GM23248 (cell line): Measurements from ENCODE around the gene MTURN. TPM values are rescaled to one million over a fixed set of nuclear protein-coding genes. Genes with fewer than 3 reads are reported as not detected.
A peak's percentile ranks its signal among the peaks of the same experiment; 100 is the strongest.

Experiments
- DNase-seq: peaks from one replicate; pipeline ENCODE4 v3.0.0-alpha.2; 2015
- H2AFZ ChIP-seq: fragments of 200-600 bp; sonication (generic); 2 replicates; pipeline ENCODE4 v1.6.1; 2016; ENCODE audit warnings: antibody characterized with exemption
- H3F3A ChIP-seq: fragments of 200-600 bp; sonication (generic); 2 replicates; pipeline ENCODE4 v1.6.1; 2016; ENCODE audit warnings: mild to moderate bottlenecking, antibody characterized with exemption, mixed run types; ENCODE audit not compliant: insufficient read depth
- H3K27ac ChIP-seq: fragments of 200-600 bp; sonication (generic); 2 replicates; pipeline ENCODE4 v1.5.1; 2016; ENCODE audit warnings: mild to moderate bottlenecking
- H3K27me3 ChIP-seq: fragments of 200-600 bp; sonication (generic); replicated peaks from 2 replicates; pipeline ENCODE4 v1.6.1; 2016; ENCODE audit warnings: mild to moderate bottlenecking; ENCODE audit not compliant: insufficient read depth
- H3K36me3 ChIP-seq: fragments of 200-600 bp; sonication (generic); 2 replicates; pipeline ENCODE4 v1.6.1; 2016; ENCODE audit warnings: low read depth, mild to moderate bottlenecking
- H3K4me1 ChIP-seq: fragments of 200-600 bp; sonication (generic); 2 replicates; pipeline ENCODE4 v1.6.1; 2016; ENCODE audit warnings: mild to moderate bottlenecking; ENCODE audit not compliant: insufficient read depth
- H3K4me2 ChIP-seq: fragments of 200-600 bp; sonication (generic); one replicate; pipeline ENCODE4 v1.6.1; 2016; ENCODE audit warnings: mild to moderate bottlenecking; ENCODE audit not compliant: unreplicated experiment
- H3K4me3 ChIP-seq: fragments of 200-600 bp; sonication (generic); 2 replicates; pipeline ENCODE4 v1.5.1; 2016; ENCODE audit warnings: mild to moderate bottlenecking
- H3K79me2 ChIP-seq: fragments of 200-600 bp; sonication (generic); 2 replicates; pipeline ENCODE4 v1.6.1; 2016; ENCODE audit warnings: mild to moderate bottlenecking; ENCODE audit not compliant: insufficient read depth
- H3K9ac ChIP-seq: fragments of 200-600 bp; sonication (generic); 2 replicates; pipeline ENCODE4 v1.6.1; 2016; ENCODE audit warnings: mild to moderate bottlenecking
- H3K9me2 ChIP-seq: fragments of 200-600 bp; sonication (generic); 2 replicates; pipeline ENCODE4 v1.6.1; 2016; ENCODE audit warnings: mixed run types, mild to moderate bottlenecking, moderate library complexity; ENCODE audit not compliant: insufficient read depth
- H3K9me3 ChIP-seq: fragments of 200-600 bp; sonication (generic); one replicate; pipeline ENCODE4 v1.6.1; 2017; ENCODE audit warnings: low read depth
- H4K20me1 ChIP-seq: fragments of 200-600 bp; sonication (generic); 2 replicates; pipeline ENCODE4 v1.6.0; 2016; ENCODE audit not compliant: insufficient read depth
- EZH2 ChIP-seq: fragments of 200-600 bp; sonication (generic); IDR thresholded peaks from 2 replicates; pipeline ENCODE4 v1.6.1; 2018; ENCODE audit warnings: antibody characterized with exemption, mild to moderate bottlenecking; ENCODE audit not compliant: insufficient read depth, poor library complexity, severe bottlenecking
- EZH2phosphoT487 ChIP-seq: fragments of 200-600 bp; sonication (generic); IDR thresholded peaks from 2 replicates; pipeline ENCODE4 v1.6.1; 2018; ENCODE audit warnings: antibody characterized with exemption, moderate library complexity, mild to moderate bottlenecking, low read depth; ENCODE audit not compliant: insufficient read depth
- WGBS, 2 experiments: methylation state at CpG; one replicate each; pipeline ENCODE4 v1.1.6; 2015 to 2017; ENCODE audit warnings: low lambda C conversion rate in 2 of 2, low coverage in 1 of 2; ENCODE audit errors: missing lambda C conversion rate in 2 of 2; 5-methylcytosine and 5-hydroxymethylcytosine counted together
- in situ Hi-C: fragments of 300-500 bp; cut with MboI; formaldehyde crosslinking; loops from 2 replicates; pipeline ENCODE4 v1.15.0; 2020
- polyA plus RNA-seq: library from polyadenylated mRNA; unstranded; fragments of >200 nt; fragmentation: Nextera tagmentation; extraction: Ambion mirVana; gene quantifications from 2 replicates; pipeline ENCODE4 v1.2.1, GENCODE V29; 2016
- small RNA-seq: library from RNA; depleted of rRNA; stranded (forward); fragments of <200 nt; gene quantifications from one replicate; pipeline ENCODE3, GENCODE V24; 2014; ENCODE audit warnings: low read depth, low replicate concordance
- total RNA-seq: library from RNA; depleted of rRNA; stranded (reverse); fragments of >200 nt; shearing (Covaris generic); gene quantifications from 2 replicates; pipeline ENCODE4 v1.2.3, GENCODE V29; 2014; rRNA removed

Gene MTURN
- total and polyA plus RNA-seq, 2 experiments from 2014 or later, result 15.9 to 22.5 TPM

GRCh38 chr7:30206491-30206890, 71.7 kb downstream of the MTURN start:
- peak overlapping the region; percentile 33 for H3K9ac ChIP-seq
- H3F3A ChIP-seq, result no peaks in the 10 kb centered on the region; the same call in 1 of the 2 replicates
- H4K20me1 ChIP-seq, result no peaks in the 10 kb centered on the region
- WGBS, 2 experiments, result 33 to 37% methylated on average over 4 of the region's 4 CpGs
- no peaks in the 10 kb centered on the region for H3K9me3 ChIP-seq
- no peak overlapping the region for H2AFZ ChIP-seq
- peak; percentile 87 for DNase-seq
- TF ChIP-seq EZH2 (no peak), EZH2phosphoT487 (no peak)
- H3K27ac ChIP-seq, result 0 out of 2 replicates have a peak overlapping the region, but pooled peaks have one; percentile 19
- peaks cover 6% of the 10 kb centered on the region; the same call in 1 of the 2 replicates for H3K4me1 ChIP-seq
- H3K4me2 ChIP-seq, result peak overlapping the region; percentile 28
- no peaks in the 10 kb centered on the region for H3K27me3 ChIP-seq
- H3K9me2 ChIP-seq, result no peaks in the 10 kb centered on the region
- in situ Hi-C loops, result no loop called here
- no peaks in the 10 kb centered on the region for H3K36me3 ChIP-seq
- H3K4me3 ChIP-seq, result 0 out of 2 replicates have a peak overlapping the region, but pooled peaks have one; percentile 38
- no peaks in the 10 kb centered on the region for H3K79me2 ChIP-seq

- Histone ChIP-seq H3K4me3 (0 out of 2 replicates have a peak overlapping the region, but pooled peaks have one; percentile 38), H4K20me1 (no peaks in the 10 kb centered on the region), H3K9me2 (no peaks in the 10 kb centered on the region), H3K9ac (peak overlapping the region; percentile 33), H3K9me3 (no peaks in the 10 kb centered on the region), H2AFZ (no peak overlapping the region), H3K4me2 (peak overlapping the region; percentile 28), H3K27me3 (no peaks in the 10 kb centered on the region), H3K36me3 (no peaks in the 10 kb centered on the region), H3K79me2 (no peaks in the 10 kb centered on the region), H3K4me1 (peaks cover 6% of the 10 kb centered on the region; the same call in 1 of the 2 replicates), H3F3A (no peaks in the 10 kb centered on the region; the same call in 1 of the 2 replicates), H3K27ac (0 out of 2 replicates have a peak overlapping the region, but pooled peaks have one; percentile 19)
- 77 to 79% methylated on average over 8 of the region's 8 CpGs for WGBS, 2 experiments
- no peak for DNase-seq
- in situ Hi-C loops, result no loop called here
- TF ChIP-seq EZH2phosphoT487 (no peak), EZH2 (no peak)
Observed at GRCh38 chr7:30206942-30207341, 72.2 kb downstream of the MTURN start.

GRCh38 chr7:30207376-30207775, 72.6 kb downstream of the MTURN start:
- no peaks in the 10 kb centered on the region for H3K79me2 ChIP-seq
- H4K20me1 ChIP-seq, result no peaks in the 10 kb centered on the region
- H3K4me3 ChIP-seq, result no peak overlapping the region
- H3K4me2 ChIP-seq, result no peak overlapping the region
- peaks cover 6% of the 10 kb centered on the region; the same call in 1 of the 2 replicates for H3K4me1 ChIP-seq
- H3F3A ChIP-seq, result no peaks in the 10 kb centered on the region; the same call in 1 of the 2 replicates
- TF ChIP-seq EZH2phosphoT487 (no peak), EZH2 (no peak)
- in situ Hi-C loops, result no loop called here
- no peaks in the 10 kb centered on the region for H3K27me3 ChIP-seq
- no peak overlapping the region for H3K27ac ChIP-seq
- no peak for DNase-seq
- no peaks in the 10 kb centered on the region for H3K36me3 ChIP-seq
- no peaks in the 10 kb centered on the region for H3K9me3 ChIP-seq
- no peak overlapping the region for H2AFZ ChIP-seq
- H3K9me2 ChIP-seq, result no peaks in the 10 kb centered on the region
- no peak overlapping the region for H3K9ac ChIP-seq
- 90 to 92% methylated on average over 4 of the region's 4 CpGs for WGBS, 2 experiments

- Histone ChIP-seq H3K4me1 (peaks cover 6% of the 10 kb centered on the region; the same call in 1 of the 2 replicates), H3K36me3 (no peaks in the 10 kb centered on the region), H3F3A (no peaks in the 10 kb centered on the region; the same call in 1 of the 2 replicates), H2AFZ (no peak overlapping the region), H4K20me1 (no peaks in the 10 kb centered on the region), H3K9ac (no peak overlapping the region), H3K27ac (no peak overlapping the region), H3K4me2 (no peak overlapping the region), H3K4me3 (no peak overlapping the region), H3K79me2 (no peaks in the 10 kb centered on the region), H3K27me3 (no peaks in the 10 kb centered on the region), H3K9me3 (no peaks in the 10 kb centered on the region), H3K9me2 (no peaks in the 10 kb centered on the region)
- in situ Hi-C loops, result no loop called here
- TF ChIP-seq EZH2, result no peak
- TF ChIP-seq EZH2phosphoT487, result no peak
- no peak for DNase-seq
- WGBS, 2 experiments, result 86 to 93% methylated on average over 5 of the region's 5 CpGs
Observed at GRCh38 chr7:30209951-30210350, 75.2 kb downstream of the MTURN start.

Small RNA genes within 50 kb of the gene (small RNA-seq; reads per million reads assigned to genes)
- not detected for gene RPS27P16

Other genes starting within 250 kb of the MTURN start
- 80.0 and 82.2 TPM in 2 replicates for gene SCRN1, start 145.2 kb upstream of the MTURN start, total RNA-seq
- 57.6 and 58.8 TPM in 2 replicates for gene SCRN1, start 145.2 kb upstream of the MTURN start, polyA plus RNA-seq
- gene FKBP14, start 108.3 kb upstream of the MTURN start, total RNA-seq, result 28.3 and 31.8 TPM in 2 replicates
- 50.7 and 50.8 TPM in 2 replicates for gene FKBP14, start 108.3 kb upstream of the MTURN start, polyA plus RNA-seq
- 10.3 and 15.3 TPM in 2 replicates for gene PLEKHA8, start 106.6 kb upstream of the MTURN start, total RNA-seq
- gene PLEKHA8, start 106.6 kb upstream of the MTURN start, polyA plus RNA-seq, result 4.5 and 4.7 TPM in 2 replicates
- 4.4 and 6.5 TPM in 2 replicates for gene ZNRF2, start 149.6 kb downstream of the MTURN start, total RNA-seq
- 0.25 and 0.46 TPM in 2 replicates for gene ZNRF2, start 149.6 kb downstream of the MTURN start, polyA plus RNA-seq